Activated naive CD4-positive, alpha-beta T cell (primary cell): Measurements from ENCODE around the gene PYGO2.
"Not testable (repeated sequence)": the region's sequence is repeated elsewhere in the genome, so short reads cannot be mapped to it uniquely, and the experiment has no call there.

Source experiments
- DNase-seq, 4 experiments: peaks; one replicate each; lab custom pipeline; 2025; lab: John Stamatoyannopoulos, UW

PYGO2 gene

GRCh38 chr1:154999571-155000410, 38.2 kb upstream of the PYGO2 start:
- DNase-seq: no peak

GRCh38 chr1:154998818-154999570, 37.4 kb upstream of the PYGO2 start:
- peak in 3 of 4 experiments; percentile 30 to 56 (median 43) for DNase-seq

GRCh38 chr1:154998201-154998780, 36.7 kb upstream of the PYGO2 start:
- no peak for DNase-seq

- DNase-seq: no peak
Measured at GRCh38 chr1:154996966-154997701, 35.6 kb upstream of the PYGO2 start.

- not testable (repeated sequence) for DNase-seq
Measured at GRCh38 chr1:154995301-154995983, 33.9 kb upstream of the PYGO2 start.

- DNase-seq: no peak
Measured at GRCh38 chr1:154994591-154994990, 33.0 kb upstream of the PYGO2 start.

GRCh38 chr1:154994269-154994587, 32.6 kb upstream of the PYGO2 start:
- DNase-seq: no peak

- no peak for DNase-seq
Measured at GRCh38 chr1:154993572-154994268, 32.1 kb upstream of the PYGO2 start, which contains the start of gene LENEP. Gene LENEP, plus strand, starts transcription at chr1:154993586. Its CDS starts 22 bp downstream, at chr1:154993608.

GRCh38 chr1:154992721-154993571, 31.4 kb upstream of the PYGO2 start:
- DNase-seq: no peak

GRCh38 chr1:154990276-154990675, 28.7 kb upstream of the PYGO2 start:
- no peak for DNase-seq

- DNase-seq: no peak
Measured at GRCh38 chr1:154989195-154989860, 27.7 kb upstream of the PYGO2 start.

GRCh38 chr1:154988058-154988954, 26.7 kb upstream of the PYGO2 start:
- no peak for DNase-seq

GRCh38 chr1:154987326-154987725, 25.7 kb upstream of the PYGO2 start:
- no peak for DNase-seq

GRCh38 chr1:154986736-154987135, 25.2 kb upstream of the PYGO2 start:
- not testable (repeated sequence) for DNase-seq

- DNase-seq: no peak
Measured at GRCh38 chr1:154983776-154984466, 22.3 kb upstream of the PYGO2 start.

GRCh38 chr1:154982897-154983648, 21.5 kb upstream of the PYGO2 start, which contains the start of gene FLAD1:
Gene FLAD1, plus strand, starts transcription at chr1:154983344. Its CDS starts 351 bp downstream, at chr1:154983695.
- peak; percentile 86 to 88 (median 86) for DNase-seq

GRCh38 chr1:154982341-154982740, 20.8 kb upstream of the PYGO2 start:
- no peak for DNase-seq
